ENCODE results near the gene TAS2R60.
"Not testable (repeated sequence)": the region's sequence is repeated elsewhere in the genome, so short reads cannot be mapped to it uniquely, and the experiment has no call there.

Gene TAS2R60

GRCh38 chr7:143411976-143412708 lies 31.1 kb upstream of the TAS2R60 start:
- no peak for DNase-seq

DNA sequence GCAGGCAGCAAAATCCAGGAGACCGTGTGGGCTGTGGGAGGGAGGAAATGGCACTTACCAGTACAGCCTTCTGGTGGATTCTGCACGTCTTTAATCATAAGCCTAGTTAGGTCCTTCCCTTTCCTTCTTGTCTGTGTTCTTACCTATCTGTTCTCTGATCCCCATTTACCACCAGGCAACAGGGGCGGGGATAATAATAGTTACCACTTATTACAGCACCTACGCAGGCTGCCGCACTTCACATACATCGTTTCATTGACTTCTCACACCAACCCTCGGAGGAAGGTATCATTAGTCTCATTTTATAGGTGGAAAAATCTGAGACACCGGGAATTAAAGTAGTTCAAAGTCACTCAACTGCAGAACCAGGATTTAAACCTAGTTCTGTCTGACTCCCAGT lies 30.1 kb upstream of the TAS2R60 start:
- no peak for DNase-seq

DNA sequence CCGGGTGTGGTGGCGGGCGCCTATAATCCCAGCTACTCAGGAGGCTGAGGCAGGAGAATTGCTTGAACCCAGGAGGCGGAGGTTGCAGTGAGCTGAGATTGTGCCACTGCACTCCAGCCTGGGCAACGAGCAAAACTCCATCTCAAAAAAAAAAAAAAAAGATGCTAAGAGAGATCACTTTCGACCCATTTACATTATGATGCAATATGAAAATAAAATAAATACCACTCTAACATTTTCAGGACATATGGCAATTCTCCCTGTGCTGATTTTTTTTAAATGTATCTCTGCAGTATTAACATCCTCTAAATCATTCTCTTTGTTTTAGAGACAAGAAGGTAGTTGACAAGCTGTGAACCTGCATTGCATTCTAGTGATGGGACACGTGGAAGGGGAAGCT lies 28.0 kb upstream of the TAS2R60 start:
- DNase-seq = not testable (repeated sequence)

GRCh38 chr7:143415742-143416397 lies 27.4 kb upstream of the TAS2R60 start:
- peak; percentile 31 for DNase-seq

DNA sequence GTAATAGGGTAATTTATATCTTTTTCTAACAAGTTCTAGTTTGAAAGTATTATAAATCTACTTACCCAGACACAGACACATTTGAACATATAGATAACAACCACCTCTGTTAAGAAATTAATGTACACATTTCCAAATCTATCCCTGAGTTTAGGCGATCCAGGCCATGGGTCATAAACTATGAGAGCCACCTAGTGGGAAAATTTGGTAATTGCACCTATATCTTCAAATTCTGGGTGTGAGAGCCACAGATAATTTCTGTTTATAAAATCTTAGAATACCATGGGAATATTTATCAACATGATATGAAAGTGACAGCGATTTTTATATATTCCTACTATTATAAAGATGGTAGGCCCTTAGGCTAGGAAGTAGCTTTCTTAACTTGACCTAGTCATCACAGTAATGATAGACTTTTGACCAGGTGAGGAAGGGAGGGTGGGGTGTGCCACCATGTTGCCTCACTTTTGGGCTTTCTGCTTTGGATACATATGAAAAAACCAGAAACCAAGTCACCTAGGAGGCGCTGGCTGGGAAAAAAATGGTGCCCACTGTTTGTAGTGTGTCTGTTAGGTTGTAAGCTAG lies 26.6 kb upstream of the TAS2R60 start:
- no peak for DNase-seq

DNA sequence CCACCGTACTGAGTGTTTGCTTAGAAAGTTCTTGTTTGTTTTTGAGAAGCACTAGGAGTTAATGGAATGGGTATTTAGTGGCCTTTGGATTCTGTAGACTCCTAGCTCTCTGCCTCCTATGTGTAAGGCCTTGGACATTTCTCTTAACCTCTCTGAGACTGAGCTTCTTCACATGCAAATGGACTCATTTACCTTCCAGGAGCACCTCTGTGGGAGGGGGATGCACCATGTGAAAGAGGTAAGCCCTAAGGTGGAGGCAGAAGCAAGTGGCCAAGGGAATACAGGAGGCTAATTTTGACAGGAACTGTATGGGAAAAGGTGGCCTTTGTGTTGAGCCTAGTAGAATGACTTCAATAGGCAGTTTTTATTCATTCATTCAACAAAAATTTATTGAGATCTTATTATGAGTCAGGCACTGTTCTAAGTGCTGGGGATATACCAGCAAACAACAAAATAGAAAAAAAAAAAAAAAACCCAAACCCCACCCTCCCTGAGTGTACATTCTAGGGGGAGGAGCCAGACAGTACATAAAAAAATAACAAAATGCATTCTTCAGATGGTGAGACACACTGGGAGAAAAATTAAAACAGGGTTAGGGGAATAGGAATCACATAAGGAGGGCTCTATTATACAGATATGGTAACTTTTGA lies 25.4 kb upstream of the TAS2R60 start:
- DNase-seq = no peak

DNA sequence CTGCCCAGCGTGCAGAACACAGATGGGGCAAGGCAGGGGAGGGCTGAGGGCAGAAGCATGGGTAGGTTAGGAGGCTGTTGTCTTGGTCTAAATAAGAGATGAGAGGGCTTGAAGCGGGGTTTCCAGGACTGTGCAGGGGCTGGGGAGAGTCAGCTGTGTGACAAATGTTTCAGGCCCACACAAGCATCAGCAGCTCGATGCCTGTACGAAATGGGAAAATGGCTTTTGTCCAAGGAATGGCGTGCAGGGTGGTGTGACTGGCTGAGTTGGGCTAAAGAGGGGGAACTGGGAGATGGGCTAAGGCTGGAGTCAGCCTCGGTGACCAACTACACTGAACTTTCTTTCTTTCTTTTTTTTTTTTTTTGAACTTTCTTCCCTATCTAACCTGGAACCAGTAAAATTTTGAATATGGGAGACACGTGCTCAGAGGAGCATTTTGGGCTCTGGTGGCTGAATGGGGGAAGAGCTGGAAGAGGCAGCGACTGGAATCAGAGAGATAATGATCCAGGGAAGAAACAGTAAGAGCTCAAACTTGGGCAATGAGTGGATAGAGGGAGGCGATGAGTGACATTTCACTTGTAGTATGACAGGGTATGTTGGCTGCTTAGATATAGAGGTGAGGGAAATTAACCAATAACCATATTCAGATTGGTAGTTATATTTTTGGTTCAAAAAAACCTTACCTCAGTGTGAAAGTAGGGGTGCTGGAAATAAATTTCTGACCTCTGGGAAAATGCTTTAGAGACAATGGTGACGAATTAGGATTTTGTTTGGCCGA lies 24.4 kb upstream of the TAS2R60 start:
- DNase-seq = no peak

DNA sequence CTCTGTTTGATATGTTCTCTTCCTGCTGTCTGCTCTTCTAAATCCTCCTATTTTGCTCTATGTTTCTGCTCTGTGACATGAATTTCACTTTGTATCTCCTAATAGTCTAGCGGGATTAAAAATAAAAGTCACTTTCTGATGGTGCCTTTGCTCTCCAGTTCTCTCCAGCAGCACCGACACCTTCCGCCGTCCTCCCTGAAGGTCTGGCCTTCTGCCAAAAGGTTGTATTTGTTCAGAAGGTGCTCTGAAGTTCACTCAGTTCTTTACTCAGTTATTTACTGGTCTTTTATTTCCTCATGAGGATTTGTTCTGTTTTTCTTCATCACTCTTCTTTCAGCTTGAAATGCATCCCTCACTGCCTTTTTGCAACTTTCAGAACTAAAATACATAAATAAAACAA lies 23.4 kb upstream of the TAS2R60 start:
- peak; percentile 30 for DNase-seq

DNA sequence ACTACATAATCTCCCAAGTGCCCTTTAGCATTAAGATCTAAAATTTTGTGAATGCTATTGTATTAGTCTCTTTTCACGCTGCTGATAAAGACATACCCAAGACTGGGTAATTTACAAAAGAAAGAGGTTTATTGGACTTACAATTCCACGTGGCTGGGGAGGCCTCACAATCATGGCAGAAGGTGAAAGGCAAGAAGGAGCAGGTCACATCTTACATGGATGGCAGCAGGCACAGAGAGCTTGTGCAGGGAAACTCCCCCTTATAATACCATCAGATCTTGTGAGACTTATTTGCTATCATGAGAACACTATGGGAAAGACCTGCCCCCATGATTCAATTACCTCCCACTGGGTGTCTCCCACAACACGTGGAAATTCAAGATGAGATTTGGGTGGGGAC lies 22.6 kb upstream of the TAS2R60 start:
- DNase-seq = not testable (repeated sequence)

GRCh38 chr7:143422033-143422432 lies 21.2 kb upstream of the TAS2R60 start:
- DNase-seq = no peak

DNA sequence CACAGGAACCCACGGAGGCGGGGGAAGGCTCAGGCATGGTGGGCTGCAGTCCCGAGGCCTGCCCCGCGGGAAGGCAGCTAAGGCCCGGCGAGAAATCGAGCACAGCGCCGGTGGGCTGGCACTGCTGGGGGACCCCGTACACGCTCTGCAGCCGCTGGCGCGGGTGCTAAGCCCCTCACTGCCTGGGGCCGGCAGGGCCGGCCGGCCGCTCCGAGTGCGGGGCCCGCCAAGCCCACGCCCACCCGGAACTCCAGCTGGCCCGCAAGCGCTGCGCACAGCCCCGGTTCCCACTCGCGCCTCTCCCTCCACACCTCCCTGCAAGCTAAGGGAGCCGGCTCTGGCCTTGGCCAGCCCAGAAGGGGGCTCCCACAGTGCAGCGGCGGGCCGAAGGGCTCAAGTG lies 18.8 kb upstream of the TAS2R60 start:
- DNase-seq = not testable (repeated sequence)

GRCh38 chr7:143426479-143427142 lies 16.6 kb upstream of the TAS2R60 start:
- DNase-seq = no peak

GRCh38 chr7:143429770-143430698 lies 13.2 kb upstream of the TAS2R60 start:
- DNase-seq = no peak

DNA sequence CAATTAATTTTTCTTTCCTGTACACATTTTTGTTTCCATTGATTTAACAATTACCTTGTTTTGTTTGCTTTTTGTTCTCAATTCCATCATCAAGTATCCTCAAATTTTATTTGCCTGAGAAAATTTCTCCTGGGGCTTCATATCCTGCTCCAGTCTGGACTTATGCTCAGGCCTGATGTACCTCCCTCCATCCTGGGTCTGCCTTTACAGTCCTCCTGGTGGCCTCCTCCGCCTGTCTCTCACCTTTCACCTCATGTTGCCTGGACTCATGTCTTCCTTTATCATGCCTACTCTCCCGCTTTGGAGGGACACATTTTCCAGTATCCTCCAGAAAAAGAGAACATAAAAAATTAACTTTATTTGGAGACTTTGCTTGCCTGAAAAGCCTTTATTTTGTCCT lies 12.1 kb upstream of the TAS2R60 start:
- no peak for DNase-seq

GRCh38 chr7:143433759-143434158 lies 9.5 kb upstream of the TAS2R60 start:
- DNase-seq = no peak

GRCh38 chr7:143434660-143435059 lies 8.6 kb upstream of the TAS2R60 start:
- DNase-seq = peak; percentile 89

DNA sequence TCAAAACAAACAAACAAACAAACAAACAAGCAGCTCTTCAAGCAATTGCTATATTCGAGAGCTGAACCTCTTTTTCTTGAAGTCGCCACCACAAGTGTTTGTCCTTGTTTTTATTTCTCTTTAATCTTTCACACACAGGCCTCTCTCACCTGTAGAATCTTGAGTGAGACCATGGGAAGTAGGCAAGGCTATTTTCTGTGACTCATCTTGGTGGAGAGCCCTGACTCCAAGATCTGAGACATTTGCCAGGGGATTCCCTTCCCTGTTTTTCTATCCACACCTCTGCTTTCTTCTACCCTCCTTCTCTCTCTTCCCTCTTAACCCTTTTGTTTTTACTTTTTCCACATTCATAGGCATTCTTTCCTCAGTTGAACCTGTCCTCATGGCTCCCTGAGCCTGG lies 8.0 kb upstream of the TAS2R60 start:
- DNase-seq = peak; percentile 6

- no peak for DNase-seq
Measured at GRCh38 chr7:143436325-143436946, 6.8 kb upstream of the TAS2R60 start.

- DNase-seq = no peak
Measured at GRCh38 chr7:143437578-143437977, 5.7 kb upstream of the TAS2R60 start.

GRCh38 chr7:143439866-143440265 lies 3.4 kb upstream of the TAS2R60 start:
- DNase-seq = no peak

Measured in DMS79 (cell line).